Spleen (tissue), 11 donors: Measurements from ENCODE around the gene SHOX. TPM values are rescaled to one million over a fixed set of nuclear protein-coding genes. Genes with fewer than 3 reads are reported as not detected.
"Not testable (repeated sequence)": the region's sequence is repeated elsewhere in the genome, so short reads cannot be mapped to it uniquely, and the experiment has no call there.

Source experiments
- DNase-seq: peaks from one replicate; pipeline ENCODE4 v3.0.0-alpha.2; 2020
- H3K27ac ChIP-seq, 8 donors: fragments of 200-600 bp; sonication (generic) in 7 of 8; 1 replicate in 4 of 8; 2 replicates in 4 of 8; pipeline versions ENCODE4 v1.5.0 to v1.8.0; 2016 to 2021; ENCODE audit warnings: inconsistent platforms in 4 of 8, mild to moderate bottlenecking in 4 of 8, moderate library complexity in 1 of 8
- H3K27me3 ChIP-seq, 7 donors: fragments of 200-600 bp; sonication (generic) in 6 of 7; replicated peaks in 1 of 7; 1 replicate in 4 of 7; 2 replicates in 3 of 7; pipeline versions ENCODE4 v1.5.0 to v1.8.0; 2016 to 2021; ENCODE audit warnings: inconsistent platforms in 3 of 7, mild to moderate bottlenecking in 1 of 7
- H3K36me3 ChIP-seq, 6 donors: fragments of 200-600 bp; sonication (generic) in 5 of 6; 1 replicate in 4 of 6; 2 replicates in 2 of 6; pipeline versions ENCODE4 v1.5.0 to v1.8.0; 2016 to 2021; ENCODE audit warnings: inconsistent platforms in 2 of 6
- H3K4me1 ChIP-seq, 6 donors: fragments of 200-600 bp; sonication (generic) in 5 of 6; 1 replicate in 3 of 6; 2 replicates in 3 of 6; pipeline versions ENCODE4 v1.5.0 to v1.8.0; 2016 to 2021; ENCODE audit warnings: inconsistent platforms in 3 of 6
- H3K4me3 ChIP-seq, 8 donors: fragments of 200-600 bp; sonication (generic) in 7 of 8; 1 replicate in 4 of 8; 2 replicates in 4 of 8; pipeline versions ENCODE4 v1.5.0 to v1.8.0; 2016 to 2021; ENCODE audit warnings: inconsistent platforms in 4 of 8, mild to moderate bottlenecking in 4 of 8, moderate library complexity in 2 of 8
- H3K9me3 ChIP-seq, 8 donors: fragments of 200-600 bp; sonication (generic) in 7 of 8; 1 replicate in 4 of 8; 2 replicates in 4 of 8; pipeline versions ENCODE4 v1.5.0 to v1.8.0; 2016 to 2021; ENCODE audit warnings: inconsistent platforms in 4 of 8
- POLR2A ChIP-seq, 3 donors: fragments of 450-650 bp; IDR thresholded peaks; one replicate each; pipeline ENCODE4 v1.5.1; 2017; ENCODE audit warnings: antibody characterized with exemption in 3 of 3, mild to moderate bottlenecking in 1 of 3
- POLR2AphosphoS5 ChIP-seq, 3 donors: sonication (generic); formaldehyde crosslinking; IDR thresholded peaks; one replicate each; pipeline ENCODE4 v1.5.1; 2017; ENCODE audit warnings: antibody characterized with exemption in 3 of 3
- WGBS, 5 donors: extraction: QIAGEN DNeasy Blood & Tissue Kit in 3 of 5; methylation state at CpG; one replicate each; pipeline versions ENCODE4 v1.1.5 to v1.1.7; 2013 to 2018; 5-methylcytosine and 5-hydroxymethylcytosine counted together
- intact Hi-C: fragments of 100-400 bp; cut with DNase I; formaldehyde crosslinking; loops from one replicate; pipeline ENCODE4 v1.15.0; 2023; ENCODE audit warnings: low total_unique reads
- polyA plus RNA-seq, 3 donors: library from polyadenylated mRNA; stranded (reverse); fragments of 200-250 nt; gene quantifications; one replicate each; pipeline ENCODE4 v1.2.1, GENCODE V29; 2013
- total RNA-seq, 7 donors: library from RNA; depleted of rRNA in 3 of 7; stranded (reverse); fragments of >200 nt in 3 of 7; fragmentation: NEBNext Ultra II Directional in 4 of 7; extraction: Animal tissue kit (Norgen Biotek cat#: 25700) in 4 of 7; gene quantifications; one replicate each; pipeline versions ENCODE4 v1.1.0 to v1.2.1, GENCODE V29; 2016 to 2021
- TF ChIP-seq, protein P1 (sequence below), 11 experiments: fragments of 200-600 bp in 7 of 11; fragments of 450-650 bp in 4 of 11; sonication (generic) in 4 of 11; IDR thresholded peaks in 8 of 11; conservative IDR thresholded peaks in 3 of 11; 1 replicate in 7 of 11; 2 replicates in 4 of 11; pipeline versions ENCODE4 v1.4.0 to v1.8.0; 2016 to 2021; ENCODE audit warnings: antibody characterized with exemption in 11 of 11, inconsistent platforms in 4 of 11, mild to moderate bottlenecking in 1 of 11
- donor health status: healthy with polysubstance abuse.
- donor health status: DM: no; HTN: no; CAD: no; lungs with moderate emphysema.
- donor health status: DM: no; HTN: no; CAD: no.
- donor health status: Bipolar disorder and iron deficiency.
- donor health status: healthy.
- donor health status: DM: no; HTN: no; CAD: no.
- donor health status: DM: yes; HTN: yes; CAD: no.

Gene SHOX
- total and polyA plus RNA-seq, 10 donors = not detected

DNA sequence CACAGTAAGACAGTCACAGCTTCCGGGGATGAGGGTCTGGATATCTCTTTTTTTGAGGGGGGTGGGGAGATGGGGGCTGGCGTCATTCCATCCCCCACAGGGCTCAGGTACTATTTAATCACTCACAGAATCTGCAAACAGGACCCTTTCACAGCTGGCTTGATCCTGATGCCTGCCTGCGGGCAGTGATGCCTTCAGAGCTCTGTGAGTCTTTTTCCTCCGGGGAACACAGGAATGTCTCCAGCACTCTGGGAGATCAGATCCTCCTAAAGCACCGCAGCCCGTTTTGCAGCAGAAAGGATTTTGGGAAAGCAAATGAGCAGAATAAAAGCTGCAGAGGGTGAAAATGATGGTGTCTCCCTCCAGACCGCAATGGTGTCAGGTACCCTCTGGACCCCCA, 13.2 kb upstream of the SHOX start:
- WGBS, 5 donors = 37 to 62% (median 50%) methylated on average over 6 to 7 of the region's 7 CpGs
- Histone ChIP-seq H3K36me3 (no peaks in the 10 kb centered on the region), H3K27ac (no peak overlapping the region), H3K9me3 (peaks cover 0 to 13% (median 0%) of the 10 kb centered on the region in 8 donors), H3K4me3 (no peak overlapping the region), H3K4me1 (no peaks in the 10 kb centered on the region), H3K27me3 (peaks cover 0 to 87% (median 20%) of the 10 kb centered on the region in 7 donors)
- TF ChIP-seq, protein P1, sequence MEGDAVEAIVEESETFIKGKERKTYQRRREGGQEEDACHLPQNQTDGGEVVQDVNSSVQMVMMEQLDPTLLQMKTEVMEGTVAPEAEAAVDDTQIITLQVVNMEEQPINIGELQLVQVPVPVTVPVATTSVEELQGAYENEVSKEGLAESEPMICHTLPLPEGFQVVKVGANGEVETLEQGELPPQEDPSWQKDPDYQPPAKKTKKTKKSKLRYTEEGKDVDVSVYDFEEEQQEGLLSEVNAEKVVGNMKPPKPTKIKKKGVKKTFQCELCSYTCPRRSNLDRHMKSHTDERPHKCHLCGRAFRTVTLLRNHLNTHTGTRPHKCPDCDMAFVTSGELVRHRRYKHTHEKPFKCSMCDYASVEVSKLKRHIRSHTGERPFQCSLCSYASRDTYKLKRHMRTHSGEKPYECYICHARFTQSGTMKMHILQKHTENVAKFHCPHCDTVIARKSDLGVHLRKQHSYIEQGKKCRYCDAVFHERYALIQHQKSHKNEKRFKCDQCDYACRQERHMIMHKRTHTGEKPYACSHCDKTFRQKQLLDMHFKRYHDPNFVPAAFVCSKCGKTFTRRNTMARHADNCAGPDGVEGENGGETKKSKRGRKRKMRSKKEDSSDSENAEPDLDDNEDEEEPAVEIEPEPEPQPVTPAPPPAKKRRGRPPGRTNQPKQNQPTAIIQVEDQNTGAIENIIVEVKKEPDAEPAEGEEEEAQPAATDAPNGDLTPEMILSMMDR (IDR thresholded peaks at IDR 0.05 in 8 of 11, conservative IDR thresholded peaks at IDR 0.05 in 3 of 11) = no peak
- no peak for TF ChIP-seq POLR2A (IDR thresholded peaks at IDR 0.05)
- no peak for TF ChIP-seq POLR2AphosphoS5 (IDR thresholded peaks at IDR 0.05)
- no peak for DNase-seq
- intact Hi-C loops = no loop called here

DNA sequence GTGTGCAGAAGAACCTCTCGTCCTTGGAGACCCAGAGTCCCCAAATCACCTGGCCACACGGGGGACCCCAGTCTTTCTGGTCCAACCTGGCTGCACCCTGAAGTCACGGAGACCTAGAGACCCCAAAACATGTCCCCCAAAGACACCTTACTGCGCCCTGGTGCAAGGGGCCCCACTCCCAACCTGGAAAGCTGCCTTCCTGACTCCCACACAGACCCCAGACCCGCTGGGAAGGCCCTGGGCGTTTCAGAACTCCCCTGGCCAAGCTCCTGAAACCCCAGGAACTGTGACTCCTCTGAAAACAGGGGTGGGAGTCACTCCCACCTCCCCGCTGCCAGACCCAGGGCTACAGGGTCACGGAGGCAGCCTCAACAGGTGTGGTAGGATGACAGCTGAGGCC, 12.7 kb upstream of the SHOX start:
- 64 to 81% (median 66%) methylated on average over 2 to 8 of the region's 8 CpGs for WGBS, 5 donors
- TF ChIP-seq, protein P1 (IDR thresholded peaks at IDR 0.05 in 8 of 11, conservative IDR thresholded peaks at IDR 0.05 in 3 of 11) = no peak
- TF ChIP-seq POLR2A (IDR thresholded peaks at IDR 0.05) = no peak
- TF ChIP-seq POLR2AphosphoS5 (IDR thresholded peaks at IDR 0.05) = no peak
- H3K4me3 ChIP-seq = no peak overlapping the region
- no peak for DNase-seq
- peaks cover 0 to 8% (median 0%) of the 10 kb centered on the region in 8 donors for H3K9me3 ChIP-seq
- H3K36me3 ChIP-seq = no peaks in the 10 kb centered on the region
- peaks cover 0 to 87% (median 20%) of the 10 kb centered on the region in 7 donors for H3K27me3 ChIP-seq
- no peak overlapping the region for H3K27ac ChIP-seq
- intact Hi-C loops = no loop called here
- H3K4me1 ChIP-seq = no peaks in the 10 kb centered on the region

DNA sequence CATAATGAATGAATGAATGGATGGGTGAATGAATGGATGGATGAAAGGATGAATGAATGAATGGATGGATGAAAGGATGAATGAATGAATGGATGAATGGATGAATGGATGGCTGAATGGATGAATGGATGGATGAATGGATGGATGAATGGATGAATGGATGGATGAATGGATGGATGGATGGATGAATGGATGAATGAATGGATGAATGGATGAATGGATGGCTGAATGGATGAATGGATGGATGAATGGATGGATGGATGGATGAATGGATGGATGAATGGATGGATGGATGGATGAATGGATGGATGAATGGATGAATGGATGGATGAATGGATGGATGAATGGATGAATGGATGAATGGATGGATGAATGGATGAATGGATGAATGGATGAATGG, 12.3 kb upstream of the SHOX start:
- H3K9me3 ChIP-seq, H3K4me1 ChIP-seq, H3K27ac ChIP-seq, H3K4me3 ChIP-seq, H3K36me3 ChIP-seq, intact Hi-C loops, DNase-seq: not testable (repeated sequence)
- H3K27me3 ChIP-seq = peaks cover 0 to 86% (median 21%) of the 10 kb centered on the region in 7 donors

GRCh38 chrX:618761-619450, 11.7 kb upstream of the SHOX start:
- Histone ChIP-seq H3K36me3 (no peaks in the 10 kb centered on the region), H3K4me3 (no peak overlapping the region), H3K4me1 (peaks cover 0 to 7% (median 3%) of the 10 kb centered on the region in 6 donors), H3K27me3 (peaks cover 0 to 86% (median 27%) of the 10 kb centered on the region in 7 donors), H3K9me3 (no peaks in the 10 kb centered on the region), H3K27ac (no peak overlapping the region)
- 15 to 51% (median 16%) methylated on average over 4 to 54 of the region's 54 CpGs for WGBS, 5 donors
- TF ChIP-seq POLR2AphosphoS5 (IDR thresholded peaks at IDR 0.05) (no peak), POLR2A (IDR thresholded peaks at IDR 0.05) (no peak)
- TF ChIP-seq, protein P1 (IDR thresholded peaks at IDR 0.05 in 8 of 11, conservative IDR thresholded peaks at IDR 0.05 in 3 of 11) = no peak
- intact Hi-C loops = no loop called here
- DNase-seq = no peak
